Activated CD8-positive, alpha-beta memory T cell treated with anti-CD3 and anti-CD28 coated beads, Interleukin-2, amount 50 U/mL, for 1 hour (primary cell): ENCODE data around the gene TRIM24.
"Not testable (repeated sequence)": the region's sequence is repeated elsewhere in the genome, so short reads cannot be mapped to it uniquely, and the experiment has no call there.

ENCODE experiments used
- DNase-seq: peaks from one replicate; pipeline ENCODE4 v3.0.0-alpha.2; 2020; ENCODE audit errors: extremely low read depth

Gene TRIM24

GRCh38 chr7:138460649-138461607 lies 869 bp downstream of the TRIM24 start:
- peak; percentile 8 for DNase-seq

- not testable (repeated sequence) for DNase-seq
These were observed 3.2 kb downstream of the TRIM24 start for GRCh38 chr7:138463291-138463618.

- no peak for DNase-seq
These were observed 5.0 kb downstream of the TRIM24 start for GRCh38 chr7:138465046-138465445.

GRCh38 chr7:138466069-138466756 lies 6.2 kb downstream of the TRIM24 start:
- not testable (repeated sequence) for DNase-seq

GRCh38 chr7:138468244-138469123 lies 8.4 kb downstream of the TRIM24 start:
- no peak for DNase-seq

- DNase-seq, result no peak
These were observed 10.5 kb downstream of the TRIM24 start for GRCh38 chr7:138470391-138471157.

DNA sequence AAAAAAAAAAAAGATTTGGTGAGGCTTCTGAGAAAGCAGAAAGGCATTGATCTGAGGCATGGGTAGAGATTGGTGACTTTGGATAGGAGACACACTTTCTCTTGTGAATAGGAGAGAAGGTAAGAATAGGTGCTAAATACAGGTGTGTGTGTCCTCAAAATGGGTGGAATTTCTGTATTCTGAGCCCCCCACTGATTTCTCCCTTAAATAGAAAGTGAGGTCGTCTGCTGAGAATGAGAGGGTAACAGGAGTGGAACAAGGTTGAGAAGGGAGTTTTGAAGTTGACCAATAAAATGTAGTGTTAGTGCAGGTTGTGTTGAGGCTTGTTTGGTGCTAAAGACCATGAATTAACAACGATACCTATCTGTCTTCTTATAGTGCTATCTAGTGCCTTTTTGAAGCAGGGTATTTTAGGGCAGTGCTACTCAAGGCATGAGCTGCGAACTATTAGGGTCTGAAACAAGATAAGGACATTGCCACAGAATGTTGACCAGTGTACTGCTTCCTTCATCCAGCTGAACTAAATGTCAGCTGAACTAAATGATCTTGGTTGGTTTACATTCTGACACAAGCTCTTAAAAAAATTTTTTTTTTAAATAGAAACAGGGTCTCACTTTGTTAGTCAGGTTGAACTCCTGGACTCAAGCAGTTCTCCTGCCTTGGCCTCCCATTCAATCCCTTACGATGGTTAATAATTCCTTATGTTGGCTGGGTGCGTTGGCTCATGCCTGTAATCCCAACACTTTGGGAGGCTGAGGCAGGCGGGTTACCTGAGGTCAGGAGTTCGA lies 12.4 kb downstream of the TRIM24 start:
- no peak for DNase-seq

GRCh38 chr7:138475377-138475776 lies 15.3 kb downstream of the TRIM24 start:
- DNase-seq, result no peak

DNA sequence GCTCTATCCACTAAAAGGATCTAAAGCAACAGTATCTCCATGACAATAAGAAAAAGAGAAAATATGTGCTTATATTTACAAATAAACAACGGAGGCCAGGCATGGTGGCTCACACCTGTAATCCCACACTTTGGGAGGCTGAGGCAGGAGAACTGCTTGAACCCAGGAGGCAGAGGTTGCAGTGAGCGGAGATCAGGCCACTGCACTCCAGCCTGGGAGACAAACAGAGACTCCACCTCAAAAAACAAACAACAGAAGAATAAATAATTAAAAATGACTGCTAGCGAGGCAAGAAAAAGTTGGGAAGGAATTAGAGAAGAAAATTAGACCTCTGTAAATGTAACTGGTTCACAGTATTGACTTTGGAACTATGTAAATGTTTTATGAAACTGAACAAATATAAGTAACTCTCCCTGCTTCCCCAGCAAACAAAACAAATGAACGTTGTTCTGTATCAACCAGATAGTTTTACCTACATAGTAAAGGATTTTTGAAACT lies 17.1 kb downstream of the TRIM24 start:
- no peak for DNase-seq

- DNase-seq, result no peak
These were observed 17.5 kb downstream of the TRIM24 start for GRCh38 chr7:138477581-138477980.

GRCh38 chr7:138478499-138478908 lies 18.4 kb downstream of the TRIM24 start:
- no peak for DNase-seq

GRCh38 chr7:138480527-138480926 lies 20.5 kb downstream of the TRIM24 start:
- DNase-seq, result no peak

GRCh38 chr7:138481447-138482380 lies 21.7 kb downstream of the TRIM24 start:
- no peak for DNase-seq

- DNase-seq, result no peak
These were observed 23.5 kb downstream of the TRIM24 start for GRCh38 chr7:138483531-138483930.

GRCh38 chr7:138485508-138485907 lies 25.4 kb downstream of the TRIM24 start:
- not testable (repeated sequence) for DNase-seq

- DNase-seq, result not testable (repeated sequence)
These were observed 29.1 kb downstream of the TRIM24 start for GRCh38 chr7:138489139-138489538.

GRCh38 chr7:138491612-138492386 lies 31.7 kb downstream of the TRIM24 start:
- DNase-seq, result no peak

DNA sequence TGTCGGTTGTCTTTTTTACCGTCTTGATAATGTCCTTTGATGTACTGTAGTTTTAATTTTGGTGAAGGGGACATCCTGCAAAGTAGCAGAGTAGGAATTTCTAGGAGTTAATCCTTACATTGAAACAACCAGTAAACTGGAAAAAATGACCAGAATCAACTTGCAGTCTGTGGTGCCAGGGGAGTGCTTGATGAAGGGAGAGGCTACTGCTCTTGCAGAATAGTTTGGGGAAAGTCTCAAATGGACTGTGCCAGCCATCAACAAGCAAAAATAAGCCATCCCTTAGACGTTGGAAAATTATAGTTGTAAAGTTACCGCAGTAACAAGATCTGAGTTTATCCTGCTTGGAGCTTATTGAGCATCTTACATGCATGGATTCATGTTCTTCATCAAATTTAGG lies 32.4 kb downstream of the TRIM24 start:
- no peak for DNase-seq
